Astrocyte of the cerebellum (primary cell): ENCODE measurements around the gene GPRIN1.
A peak's percentile ranks its signal among the peaks of the same experiment; 100 is the strongest.

ENCODE experiments used
- DNase-seq: peaks from one replicate; pipeline ENCODE4 v3.0.0-alpha.2; 2011; ENCODE audit warnings: low read depth
- H3K4me3 ChIP-seq: 2 replicates; pipeline ENCODE4 v1.5.1; 2011; ENCODE audit warnings: mild to moderate bottlenecking, low read depth, low read length, moderate library complexity
- CTCF ChIP-seq: IDR thresholded peaks from 2 replicates; pipeline ENCODE4 v1.5.1; 2012; ENCODE audit warnings: low read length, low read depth, moderate library complexity, mild to moderate bottlenecking; ENCODE audit errors: missing control alignments
- in situ Hi-C: cut with HindIII; loops from 2 replicates; pipeline ENCODE4 v1.10.0; 2017; ENCODE audit warnings: low sequenced_read_pairs

GPRIN1 gene

GRCh38 chr5:176609724-176610434, at the start of gene GPRIN1:
Gene GPRIN1, minus strand, starts transcription at chr5:176610156. Its CDS starts 10,322 bp downstream, at chr5:176599834.
- H3K4me3 ChIP-seq = peak within 1 kb of the TSS; percentile 53
- in situ Hi-C loops = no loop called here
- peak; percentile 14 for TF ChIP-seq CTCF
- no peak for DNase-seq

GRCh38 chr5:176659512-176659839, 49.5 kb upstream of the GPRIN1 start:
- no peak for TF ChIP-seq CTCF
- DNase-seq = no peak
- in situ Hi-C loops = no loop called here
- no peak overlapping the region for H3K4me3 ChIP-seq

- peak; percentile 66 for DNase-seq
- H3K4me3 ChIP-seq = no peak overlapping the region
- in situ Hi-C loops = no loop called here
- no peak for TF ChIP-seq CTCF
Measured at GRCh38 chr5:176658817-176659511, 49.0 kb upstream of the GPRIN1 start.

DNA sequence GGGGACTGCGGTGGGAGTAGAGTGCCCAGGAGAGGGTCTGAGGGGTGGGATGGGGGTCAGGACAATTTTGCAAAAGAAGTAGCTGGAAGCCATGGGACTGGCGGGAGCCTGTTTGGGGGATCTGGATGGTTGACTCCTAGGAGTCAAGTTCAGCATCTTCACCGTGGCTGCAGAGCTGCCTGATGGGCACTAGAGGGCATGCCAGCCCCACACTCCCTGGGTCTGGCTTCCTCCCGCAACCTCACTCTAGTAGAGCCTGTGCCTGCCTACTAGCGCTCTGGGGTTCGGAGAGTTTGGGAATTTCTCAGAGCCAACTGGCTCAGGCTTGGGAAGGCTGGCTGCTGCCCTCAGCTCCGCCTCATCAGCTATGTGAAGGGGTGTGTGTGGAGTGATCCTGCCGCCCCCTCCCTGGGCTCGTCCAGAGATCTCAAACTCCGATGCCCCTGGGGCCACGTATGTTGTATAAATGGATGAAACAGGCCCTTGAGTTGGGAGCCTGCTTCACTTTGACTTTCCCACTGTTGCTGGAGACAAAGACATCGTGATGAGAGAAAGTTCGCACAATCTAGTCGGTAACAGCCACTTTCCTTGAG, 48.1 kb upstream of the GPRIN1 start:
- TF ChIP-seq CTCF = peak; percentile 87
- H3K4me3 ChIP-seq = no peak overlapping the region
- peak; percentile 50 for DNase-seq
- in situ Hi-C loops = no loop called here

DNA sequence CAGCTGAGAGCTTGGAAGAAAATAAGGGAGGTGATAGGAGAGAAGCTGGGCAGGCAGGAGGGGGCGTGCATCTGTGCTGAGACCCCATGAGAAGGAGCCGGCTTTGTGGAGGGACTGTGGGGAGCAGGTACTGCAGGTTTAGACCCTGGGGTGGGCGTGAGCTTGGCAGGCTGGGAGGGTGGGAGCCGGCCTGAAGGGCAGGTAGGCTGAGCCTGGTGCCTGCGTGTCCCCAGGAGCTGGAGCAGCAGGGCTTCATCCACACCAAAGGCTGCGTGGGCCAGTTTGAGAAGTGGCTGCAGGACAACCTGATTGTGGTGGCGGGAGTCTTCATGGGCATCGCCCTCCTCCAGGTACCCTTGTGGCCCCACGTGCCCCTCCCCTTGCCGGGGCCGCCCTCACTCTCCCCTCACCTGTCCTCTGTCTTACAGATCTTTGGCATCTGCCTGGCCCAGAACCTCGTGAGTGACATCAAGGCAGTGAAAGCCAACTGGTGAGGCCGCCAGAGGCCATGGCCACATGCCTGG, 46.6 kb upstream of the GPRIN1 start:
- H3K4me3 ChIP-seq = no peak overlapping the region
- no peak for TF ChIP-seq CTCF
- in situ Hi-C loops = no loop called here

GRCh38 chr5:176654856-176655255, 44.9 kb upstream of the GPRIN1 start:
- TF ChIP-seq CTCF = no peak
- no peak for DNase-seq
- no peak overlapping the region for H3K4me3 ChIP-seq
- in situ Hi-C loops = no loop called here

More for the DNA sequence above, 46.6 kb upstream of the GPRIN1 start:
- no peak for DNase-seq
